GM21528 (cell line): Measurements from ENCODE around the gene S1PR3.
"Not testable (repeated sequence)": the region's sequence is repeated elsewhere in the genome, so short reads cannot be mapped to it uniquely, and the experiment has no call there.

Source experiments
- ATAC-seq: cut with Tn5 transposase; IDR thresholded peaks from one replicate; pipeline ENCODE4 v1.9.1; 2021; ENCODE audit warnings: mild to moderate bottlenecking, moderate library complexity; ENCODE audit not compliant: unreplicated experiment, low FRiP score

The S1PR3 gene

GRCh38 chr9:88991066-88992034 lies at the start of gene S1PR3:
Gene S1PR3, plus strand, starts transcription at chr9:88991468. Its CDS starts 9,733 bp downstream, at chr9:89001201.
- no peak for ATAC-seq

DNA sequence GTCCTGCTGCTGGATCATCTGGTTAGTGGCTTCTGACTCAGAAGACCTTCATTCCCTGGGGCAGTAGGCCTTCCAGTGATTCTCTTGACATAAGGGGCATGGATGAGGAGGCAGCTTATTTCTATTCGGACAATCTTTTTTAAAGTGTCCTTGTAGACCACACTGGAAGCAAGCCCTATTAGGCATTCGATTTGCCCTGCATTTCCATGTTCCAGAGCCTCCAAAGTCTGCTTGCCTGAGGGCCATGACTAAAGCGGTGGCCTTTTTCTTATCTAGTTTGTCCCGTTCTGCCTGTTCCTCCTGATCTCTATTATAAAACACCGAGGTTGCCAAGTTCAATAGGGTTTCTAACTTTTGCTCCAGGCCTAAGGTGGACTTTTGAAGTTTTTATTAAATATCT lies 49.7 kb upstream of the S1PR3 start:
- ATAC-seq: not testable (repeated sequence)

- ATAC-seq: no peak
Measured at GRCh38 chr9:88942411-88942810, 48.9 kb upstream of the S1PR3 start.

DNA sequence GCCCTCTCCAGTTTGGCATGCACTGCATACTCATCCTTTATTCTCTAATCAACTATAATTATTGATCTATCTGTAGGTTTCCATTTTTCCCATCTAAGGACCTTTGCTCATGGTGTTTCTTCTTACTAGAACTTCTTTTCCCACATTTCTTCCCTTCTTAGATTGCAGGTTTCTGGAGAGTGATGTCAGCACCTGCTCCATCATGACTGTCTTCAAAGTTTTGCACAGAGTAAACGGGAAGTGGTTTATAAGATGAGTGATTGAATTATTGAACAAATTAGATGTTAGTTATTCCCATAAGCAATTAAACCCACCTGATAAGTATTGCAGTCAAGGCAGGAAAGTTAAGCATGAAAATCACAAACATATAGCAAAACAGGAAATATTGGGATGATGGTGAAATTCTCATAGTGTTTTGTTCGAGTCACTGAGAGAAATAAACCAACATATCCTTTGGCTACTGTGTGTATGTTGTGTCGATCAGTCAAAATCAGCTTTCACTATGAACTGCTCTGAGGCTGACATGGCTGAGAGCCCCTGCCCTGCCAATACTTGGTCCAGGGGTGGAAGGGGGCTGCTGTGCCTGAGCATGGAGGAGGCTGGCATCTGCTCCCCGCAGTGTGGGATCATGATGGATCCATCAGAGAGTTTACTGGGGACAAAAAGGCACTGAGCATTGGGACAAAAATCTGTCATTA lies 45.5 kb upstream of the S1PR3 start:
- no peak for ATAC-seq

DNA sequence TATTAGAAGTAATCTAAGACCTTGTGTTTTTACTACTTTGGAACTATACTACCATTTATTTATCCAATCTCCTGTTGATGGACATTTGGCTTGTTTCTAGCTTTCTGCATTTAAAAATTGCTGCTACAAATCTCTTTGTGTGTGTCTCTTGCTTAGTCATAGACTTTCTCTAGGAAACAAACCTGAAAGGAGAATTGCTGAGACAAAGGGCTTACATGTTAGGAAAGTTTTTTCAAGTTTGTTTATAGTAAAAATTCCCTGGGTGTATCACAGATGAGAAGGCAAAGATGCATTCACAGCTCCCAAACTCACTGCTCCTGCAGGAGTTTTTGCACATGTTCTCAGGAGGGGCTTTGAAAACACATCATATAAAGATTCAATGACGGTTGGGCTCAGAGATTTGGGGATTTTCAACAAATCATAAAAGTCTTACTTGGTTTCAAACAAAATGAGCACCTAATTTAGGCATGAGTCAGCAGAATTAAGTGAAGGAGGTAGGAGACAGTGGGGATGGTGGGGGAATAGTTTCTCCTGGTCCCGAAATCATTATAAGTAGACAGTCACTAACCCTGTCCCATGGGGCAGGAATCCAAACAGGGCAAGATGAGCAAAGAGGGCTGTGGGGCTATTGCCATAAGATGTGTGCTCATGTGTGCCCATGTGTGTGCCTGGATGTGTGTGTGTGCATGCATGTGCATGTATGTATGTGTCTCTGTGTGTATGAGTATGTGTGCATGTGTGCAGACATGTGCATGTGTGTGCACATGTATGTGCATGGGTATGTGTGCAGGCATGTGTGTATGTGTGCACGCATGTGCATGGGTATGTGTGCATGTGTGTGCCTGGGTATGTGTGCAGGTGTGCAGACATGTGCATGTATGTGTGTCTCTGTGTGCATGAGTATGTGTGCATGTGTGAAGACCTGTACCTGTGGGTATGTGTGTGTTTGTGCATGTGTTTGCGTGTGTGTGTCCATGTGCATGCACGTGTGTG lies 43.4 kb upstream of the S1PR3 start:
- no peak for ATAC-seq

GRCh38 chr9:88949425-88949824 lies 41.8 kb upstream of the S1PR3 start:
- no peak for ATAC-seq

- ATAC-seq: no peak
Measured at GRCh38 chr9:88949961-88950340, 41.3 kb upstream of the S1PR3 start.

- ATAC-seq: no peak
Measured at GRCh38 chr9:88950341-88951154, 40.7 kb upstream of the S1PR3 start.

GRCh38 chr9:88951155-88951542 lies 40.1 kb upstream of the S1PR3 start:
- ATAC-seq: no peak

GRCh38 chr9:88952086-88952615 lies 39.1 kb upstream of the S1PR3 start:
- ATAC-seq: no peak

- no peak for ATAC-seq
Measured at GRCh38 chr9:88952976-88953375, 38.3 kb upstream of the S1PR3 start.

DNA sequence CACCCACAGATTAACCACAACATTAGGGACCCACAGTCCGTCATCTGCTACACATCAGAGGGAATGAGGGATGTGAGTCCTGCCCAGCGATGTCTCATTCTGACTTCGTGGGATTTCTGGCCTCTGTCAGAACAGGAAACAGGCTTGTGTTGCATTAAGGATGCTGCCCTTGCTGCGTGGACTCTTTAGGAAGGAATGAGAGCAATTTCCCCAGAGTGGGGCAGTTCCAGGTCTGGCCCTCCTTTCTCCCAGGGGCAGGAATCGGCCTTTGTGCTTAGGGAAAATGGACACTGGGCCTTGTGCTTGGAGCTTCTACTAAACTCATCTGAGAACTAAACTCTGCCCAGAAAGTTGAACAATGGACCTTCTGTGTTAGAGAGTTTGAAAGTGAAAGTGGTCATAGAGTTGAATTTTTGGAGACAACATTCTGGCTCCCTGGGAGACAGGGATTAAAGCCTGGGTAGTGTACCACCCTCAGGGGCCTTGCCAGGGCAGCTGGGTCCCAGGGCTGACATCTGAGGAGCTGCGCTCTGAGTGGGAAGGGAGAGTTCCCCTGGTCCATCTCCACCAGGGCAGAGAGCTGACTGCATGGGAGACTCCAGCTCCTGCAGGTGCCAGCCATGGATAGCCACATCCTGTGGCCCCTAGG lies 37.8 kb upstream of the S1PR3 start:
- no peak for ATAC-seq

GRCh38 chr9:88954066-88954465 lies 37.2 kb upstream of the S1PR3 start:
- no peak for ATAC-seq

GRCh38 chr9:88957526-88957925 lies 33.7 kb upstream of the S1PR3 start:
- ATAC-seq: no peak

DNA sequence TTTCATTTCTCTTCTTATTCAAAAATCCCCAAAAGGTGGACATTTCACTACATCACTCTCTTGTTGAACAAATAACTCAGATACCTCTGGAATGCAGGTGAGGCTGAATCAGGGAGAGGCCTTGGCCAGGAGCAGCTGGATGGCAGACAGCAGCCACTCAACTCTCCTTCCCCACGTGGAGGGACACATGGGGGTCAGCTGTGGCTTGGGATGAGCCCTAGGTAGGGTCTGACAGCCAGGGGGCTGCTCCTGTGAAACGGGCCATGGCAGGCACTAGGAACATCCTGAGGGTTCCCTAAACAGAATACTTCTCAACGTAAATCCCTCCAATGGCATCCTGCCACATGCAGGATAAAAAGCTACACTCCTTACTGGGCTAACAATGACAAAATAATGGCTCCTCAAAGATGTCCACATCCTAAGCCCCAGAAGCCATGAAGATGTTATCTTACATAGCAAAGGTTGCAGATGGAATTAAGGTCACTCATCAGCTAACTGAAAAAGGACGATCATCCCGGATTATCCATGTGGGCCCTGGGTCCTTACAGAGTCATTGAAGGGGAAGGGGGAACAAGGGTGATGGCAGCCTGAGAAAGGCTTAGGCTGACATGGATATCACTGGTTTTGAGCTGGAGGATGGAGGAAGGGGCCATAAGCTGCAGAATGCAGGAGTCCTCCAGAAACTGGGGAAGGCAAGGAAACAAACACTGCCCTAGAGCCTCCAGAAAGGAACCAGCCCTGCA lies 31.4 kb upstream of the S1PR3 start:
- ATAC-seq: no peak

GRCh38 chr9:88960632-88961031 lies 30.6 kb upstream of the S1PR3 start:
- no peak for ATAC-seq

DNA sequence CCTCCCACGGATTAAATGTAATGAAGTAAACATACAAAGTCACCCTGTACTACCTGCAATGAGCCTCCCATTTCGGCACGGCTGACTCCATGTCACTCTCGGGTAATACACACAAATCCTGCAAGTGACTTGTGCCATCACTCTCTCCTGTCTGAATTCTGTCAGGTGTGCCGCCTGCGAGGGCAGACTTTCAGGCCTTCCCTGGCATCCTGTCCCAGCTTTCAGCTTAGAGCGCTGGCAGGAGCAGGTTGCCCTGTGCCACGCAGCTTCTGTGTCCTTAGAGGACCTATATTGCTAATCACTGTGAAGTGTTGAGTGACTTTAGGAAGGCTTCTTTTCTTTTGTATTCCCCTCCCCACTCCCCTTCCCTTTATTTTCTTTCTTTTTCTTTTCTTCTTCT lies 25.8 kb upstream of the S1PR3 start:
- ATAC-seq: no peak
